MM.1S (cell line): ENCODE results near the gene OPALIN.

ENCODE experiments used
- DNase-seq: peaks from one replicate; pipeline ENCODE4 v3.0.0-alpha.2; 2015
- H2AFZ ChIP-seq: fragments of 300-600 bp; sonication (generic); 2 replicates; pipeline ENCODE4 v1.6.0; 2016; ENCODE audit warnings: antibody characterized with exemption, low read length
- H3F3A ChIP-seq: fragments of 300-600 bp; sonication (generic); 2 replicates; pipeline ENCODE4 v1.6.1; 2016; ENCODE audit warnings: mild to moderate bottlenecking, antibody characterized with exemption, low read length, moderate library complexity, mixed read lengths; ENCODE audit not compliant: insufficient read depth
- H3K27ac ChIP-seq: fragments of 300-600 bp; sonication (generic); 2 replicates; pipeline ENCODE4 v1.5.1; 2016; ENCODE audit warnings: mild to moderate bottlenecking, low read length
- H3K27me3 ChIP-seq: fragments of 300-600 bp; sonication (generic); replicated peaks from 2 replicates; pipeline ENCODE4 v1.6.0; 2016; ENCODE audit warnings: low read length; ENCODE audit not compliant: insufficient read depth
- H3K36me3 ChIP-seq: fragments of 300-600 bp; sonication (generic); replicated peaks from 2 replicates; pipeline ENCODE4 v1.6.1; 2016; ENCODE audit warnings: mild to moderate bottlenecking, low read length, mixed read lengths; ENCODE audit not compliant: insufficient read depth
- H3K4me1 ChIP-seq: fragments of 300-600 bp; sonication (generic); 2 replicates; pipeline ENCODE4 v1.6.1; 2016; ENCODE audit warnings: low read length, mixed read lengths
- H3K4me2 ChIP-seq: fragments of 300-600 bp; sonication (generic); 2 replicates; pipeline ENCODE4 v1.6.0; 2016; ENCODE audit warnings: low read depth, low read length
- H3K4me3 ChIP-seq: fragments of 300-600 bp; sonication (generic); 2 replicates; pipeline ENCODE4 v1.5.1; 2016; ENCODE audit warnings: low read length, mixed read lengths
- H3K79me2 ChIP-seq: fragments of 300-600 bp; sonication (generic); 2 replicates; pipeline ENCODE4 v1.6.1; 2016; ENCODE audit warnings: mixed run types, low read length, mixed read lengths
- H3K9ac ChIP-seq: fragments of 300-600 bp; sonication (generic); 2 replicates; pipeline ENCODE4 v1.6.1; 2016; ENCODE audit warnings: low read length, mixed read lengths
- H3K9me2 ChIP-seq: fragments of 300-600 bp; sonication (generic); replicated peaks from 2 replicates; pipeline ENCODE4 v1.6.1; 2016; ENCODE audit warnings: mild to moderate bottlenecking, low read length, mixed read lengths; ENCODE audit not compliant: insufficient read depth
- H3K9me3 ChIP-seq: fragments of 300-600 bp; sonication (generic); replicated peaks from 2 replicates; pipeline ENCODE4 v1.6.1; 2016; ENCODE audit warnings: mild to moderate bottlenecking, low read length, mixed read lengths; ENCODE audit not compliant: insufficient read depth
- H4K20me1 ChIP-seq: fragments of 300-600 bp; sonication (generic); 2 replicates; pipeline ENCODE4 v1.6.1; 2016; ENCODE audit warnings: mild to moderate bottlenecking, low read length, moderate library complexity, mixed read lengths; ENCODE audit not compliant: insufficient read depth
- EZH2 ChIP-seq: fragments of 300-600 bp; sonication (generic); optimal IDR thresholded peaks from 2 replicates; pipeline ENCODE3; 2017; ENCODE audit warnings: low read depth, mild to moderate bottlenecking, antibody characterized with exemption, low read length, mixed read lengths
- EZH2phosphoT487 ChIP-seq: fragments of 300-600 bp; sonication (generic); IDR thresholded peaks from 2 replicates; pipeline ENCODE4 v1.6.1; 2018; ENCODE audit warnings: antibody characterized with exemption, low read length
- TF ChIP-seq, protein P1 (sequence below): fragments of 300-600 bp; sonication (generic); IDR thresholded peaks from 2 replicates; pipeline ENCODE4 v1.5.1; 2016; ENCODE audit warnings: antibody characterized with exemption, low read length, mixed read lengths

The OPALIN gene

DNA sequence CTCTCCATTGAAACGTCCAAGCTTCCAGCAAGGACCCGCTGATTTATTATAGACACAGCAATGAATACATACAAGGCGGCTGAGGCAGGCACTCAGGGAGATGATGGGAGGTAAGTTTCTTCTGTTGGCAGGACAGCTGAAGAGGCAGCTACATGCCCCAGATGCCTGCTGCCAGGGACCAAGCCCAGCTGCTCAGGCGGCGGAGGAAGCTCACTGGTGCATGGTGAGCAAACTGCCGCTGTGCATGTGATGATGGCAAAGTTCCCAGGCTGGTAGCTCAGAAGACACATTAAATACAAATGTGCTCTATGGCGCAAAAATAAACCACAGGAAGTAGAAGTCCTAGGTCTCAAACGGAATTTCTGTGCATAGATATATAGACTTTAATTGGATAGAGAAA lies 52.3 kb downstream of the OPALIN start:
- Histone ChIP-seq H3K9ac (no peak overlapping the region), H2AFZ (no peak overlapping the region), H3K79me2 (no peaks in the 10 kb centered on the region), H3K4me3 (no peak overlapping the region), H4K20me1 (no peaks in the 10 kb centered on the region), H3K9me3 (no peaks in the 10 kb centered on the region), H3K27me3 (no peaks in the 10 kb centered on the region), H3K27ac (no peak overlapping the region), H3F3A (no peaks in the 10 kb centered on the region), H3K9me2 (no peaks in the 10 kb centered on the region), H3K4me1 (no peaks in the 10 kb centered on the region), H3K36me3 (no peaks in the 10 kb centered on the region), H3K4me2 (no peak overlapping the region)
- no peak for DNase-seq
- TF ChIP-seq EZH2phosphoT487 (no peak), EZH2 (no peak)
- TF ChIP-seq, protein P1, sequence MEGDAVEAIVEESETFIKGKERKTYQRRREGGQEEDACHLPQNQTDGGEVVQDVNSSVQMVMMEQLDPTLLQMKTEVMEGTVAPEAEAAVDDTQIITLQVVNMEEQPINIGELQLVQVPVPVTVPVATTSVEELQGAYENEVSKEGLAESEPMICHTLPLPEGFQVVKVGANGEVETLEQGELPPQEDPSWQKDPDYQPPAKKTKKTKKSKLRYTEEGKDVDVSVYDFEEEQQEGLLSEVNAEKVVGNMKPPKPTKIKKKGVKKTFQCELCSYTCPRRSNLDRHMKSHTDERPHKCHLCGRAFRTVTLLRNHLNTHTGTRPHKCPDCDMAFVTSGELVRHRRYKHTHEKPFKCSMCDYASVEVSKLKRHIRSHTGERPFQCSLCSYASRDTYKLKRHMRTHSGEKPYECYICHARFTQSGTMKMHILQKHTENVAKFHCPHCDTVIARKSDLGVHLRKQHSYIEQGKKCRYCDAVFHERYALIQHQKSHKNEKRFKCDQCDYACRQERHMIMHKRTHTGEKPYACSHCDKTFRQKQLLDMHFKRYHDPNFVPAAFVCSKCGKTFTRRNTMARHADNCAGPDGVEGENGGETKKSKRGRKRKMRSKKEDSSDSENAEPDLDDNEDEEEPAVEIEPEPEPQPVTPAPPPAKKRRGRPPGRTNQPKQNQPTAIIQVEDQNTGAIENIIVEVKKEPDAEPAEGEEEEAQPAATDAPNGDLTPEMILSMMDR: no peak

GRCh38 chr10:96305019-96305418 lies 53.8 kb downstream of the OPALIN start:
- H3K79me2 ChIP-seq: no peaks in the 10 kb centered on the region
- H3K27me3 ChIP-seq: no peaks in the 10 kb centered on the region
- no peaks in the 10 kb centered on the region for H3K36me3 ChIP-seq
- H3K27ac ChIP-seq: no peak overlapping the region
- no peaks in the 10 kb centered on the region for H4K20me1 ChIP-seq
- H3F3A ChIP-seq: no peaks in the 10 kb centered on the region
- DNase-seq: no peak
- H3K9me2 ChIP-seq: no peaks in the 10 kb centered on the region
- H3K4me1 ChIP-seq: no peaks in the 10 kb centered on the region
- TF ChIP-seq EZH2 (no peak), EZH2phosphoT487 (no peak)
- TF ChIP-seq, protein P1: no peak
- H3K4me2 ChIP-seq: no peak overlapping the region
- no peak overlapping the region for H3K4me3 ChIP-seq
- no peak overlapping the region for H2AFZ ChIP-seq
- no peaks in the 10 kb centered on the region for H3K9me3 ChIP-seq
- H3K9ac ChIP-seq: no peak overlapping the region

- Histone ChIP-seq H3K9me3 (no peaks in the 10 kb centered on the region), H3K27me3 (no peaks in the 10 kb centered on the region), H3K79me2 (no peaks in the 10 kb centered on the region), H3K36me3 (no peaks in the 10 kb centered on the region), H3F3A (no peaks in the 10 kb centered on the region), H3K4me1 (0 out of 2 replicates have a peak, but pooled peaks cover 2% of the 10 kb centered on the region), H3K27ac (no peak within 1 kb of the TSS), H4K20me1 (no peaks in the 10 kb centered on the region), H2AFZ (no peak within 1 kb of the TSS), H3K9me2 (no peaks in the 10 kb centered on the region), H3K9ac (no peak within 1 kb of the TSS), H3K4me2 (no peak within 1 kb of the TSS), H3K4me3 (no peak within 1 kb of the TSS)
- TF ChIP-seq EZH2 (no peak), EZH2phosphoT487 (no peak)
- TF ChIP-seq, protein P1: no peak
- DNase-seq: no peak
Observed at GRCh38 chr10:96304230-96304629, 54.6 kb downstream of the OPALIN start, which contains the start of gene DNTT. TSS of gene DNTT (plus strand) at chr10:96304434. CDS start at chr10:96304498, 64 bp downstream.
